ENCODE results near the gene ADCYAP1R1. TPM values are rescaled to one million over a fixed set of nuclear protein-coding genes. Genes with fewer than 3 reads are reported as not detected.
"Not testable (repeated sequence)": the region's sequence is repeated elsewhere in the genome, so short reads cannot be mapped to it uniquely, and the experiment has no call there.

ADCYAP1R1 gene
- total RNA-seq, 1 donor from 2014 or later = 2.9 TPM

- no peaks in the 10 kb centered on the region for H3K4me1 ChIP-seq
- ATAC-seq = no peak
- intact Hi-C loops (cut with DNase I) = no loop called here
- no peak overlapping the region for H3K27ac ChIP-seq
- no peak for TF ChIP-seq CTCF (IDR thresholded peaks at IDR 0.05)
- H3K36me3 ChIP-seq = no peaks in the 10 kb centered on the region
- no peaks in the 10 kb centered on the region for H3K9me3 ChIP-seq
- DNase-seq = no peak
- no peak overlapping the region for H3K4me3 ChIP-seq
- H3K27me3 ChIP-seq (ENCODE audit: low read depth) = peaks cover 20% of the 10 kb centered on the region
Observed at GRCh38 chr7:31145339-31145738, 93.2 kb downstream of the ADCYAP1R1 start.

GRCh38 chr7:31146030-31146429 lies 93.9 kb downstream of the ADCYAP1R1 start:
- no peaks in the 10 kb centered on the region for H3K4me1 ChIP-seq
- TF ChIP-seq CTCF (IDR thresholded peaks at IDR 0.05) = no peak
- H3K27ac ChIP-seq = no peak overlapping the region
- peaks cover 20% of the 10 kb centered on the region for H3K27me3 ChIP-seq (ENCODE audit: low read depth)
- intact Hi-C loops (cut with DNase I) = no loop called here
- ATAC-seq (no peak), DNase-seq (no peak)
- no peak overlapping the region for H3K4me3 ChIP-seq
- no peaks in the 10 kb centered on the region for H3K9me3 ChIP-seq
- H3K36me3 ChIP-seq = no peaks in the 10 kb centered on the region

- H3K27me3 ChIP-seq (ENCODE audit: low read depth) = peaks cover 20% of the 10 kb centered on the region
- ATAC-seq = no peak
- H3K9me3 ChIP-seq = no peaks in the 10 kb centered on the region
- intact Hi-C loops (cut with DNase I) = no loop called here
- H3K4me3 ChIP-seq = no peak overlapping the region
- H3K36me3 ChIP-seq = no peaks in the 10 kb centered on the region
- no peak for DNase-seq
- H3K4me1 ChIP-seq = no peaks in the 10 kb centered on the region
- H3K27ac ChIP-seq = no peak overlapping the region
- no peak for TF ChIP-seq CTCF (IDR thresholded peaks at IDR 0.05)
Observed at GRCh38 chr7:31146538-31146937, 94.4 kb downstream of the ADCYAP1R1 start.

- Histone ChIP-seq H3K4me3 (no peak overlapping the region), H3K27me3 (ENCODE audit: low read depth) (peaks cover 5% of the 10 kb centered on the region), H3K9me3 (no peaks in the 10 kb centered on the region), H3K27ac (no peak overlapping the region), H3K4me1 (no peaks in the 10 kb centered on the region), H3K36me3 (no peaks in the 10 kb centered on the region)
- ATAC-seq = no peak
- intact Hi-C loops (cut with DNase I) = no loop called here
- TF ChIP-seq CTCF (IDR thresholded peaks at IDR 0.05) = no peak
- no peak for DNase-seq
Observed at GRCh38 chr7:31151849-31152248, 99.7 kb downstream of the ADCYAP1R1 start.

GRCh38 chr7:31153318-31153717 lies 101.2 kb downstream of the ADCYAP1R1 start:
- intact Hi-C loops (cut with DNase I); ATAC-seq; H3K27ac ChIP-seq; DNase-seq; H3K27me3 ChIP-seq (ENCODE audit: low read depth); H3K4me3 ChIP-seq; H3K36me3 ChIP-seq; H3K9me3 ChIP-seq; H3K4me1 ChIP-seq: not testable (repeated sequence)

GRCh38 chr7:31160941-31161340 lies 108.8 kb downstream of the ADCYAP1R1 start:
- H3K27ac ChIP-seq = no peak overlapping the region
- no peak for DNase-seq
- no peaks in the 10 kb centered on the region for H3K36me3 ChIP-seq
- TF ChIP-seq CTCF (IDR thresholded peaks at IDR 0.05) = no peak
- ATAC-seq = no peak
- intact Hi-C loops (cut with DNase I) = no loop called here
- no peaks in the 10 kb centered on the region for H3K27me3 ChIP-seq (ENCODE audit: low read depth)
- H3K4me1 ChIP-seq = no peaks in the 10 kb centered on the region
- no peaks in the 10 kb centered on the region for H3K9me3 ChIP-seq
- H3K4me3 ChIP-seq = no peak overlapping the region

Other genes with a start within 250 kb of the ADCYAP1R1 start
- gene AQP1, start 140.5 kb upstream of the ADCYAP1R1 start, total RNA-seq = 826 TPM
- gene GHRHR, start 88.4 kb upstream of the ADCYAP1R1 start, total RNA-seq = not detected